ENCODE results near the gene KRT14.

- TF ChIP-seq CTCF (conservative IDR thresholded peaks at IDR 0.05; ENCODE audit: low read length) (no peak), EZH2phosphoT487 (IDR thresholded peaks at IDR 0.05; ENCODE audit: borderline replicate concordance, low read depth, low read length) (no peak)
These were observed 47.6 kb downstream of the KRT14 start for GRCh38 chr17:41539071-41539492.
